ENCODE results near the gene ATP1A3. TPM values are rescaled to one million over a fixed set of nuclear protein-coding genes. Genes with fewer than 3 reads are reported as not detected.

Gene ATP1A3
- total and polyA plus RNA-seq, 11 donors, result 48.3 to 414 (median 226) TPM

DNA sequence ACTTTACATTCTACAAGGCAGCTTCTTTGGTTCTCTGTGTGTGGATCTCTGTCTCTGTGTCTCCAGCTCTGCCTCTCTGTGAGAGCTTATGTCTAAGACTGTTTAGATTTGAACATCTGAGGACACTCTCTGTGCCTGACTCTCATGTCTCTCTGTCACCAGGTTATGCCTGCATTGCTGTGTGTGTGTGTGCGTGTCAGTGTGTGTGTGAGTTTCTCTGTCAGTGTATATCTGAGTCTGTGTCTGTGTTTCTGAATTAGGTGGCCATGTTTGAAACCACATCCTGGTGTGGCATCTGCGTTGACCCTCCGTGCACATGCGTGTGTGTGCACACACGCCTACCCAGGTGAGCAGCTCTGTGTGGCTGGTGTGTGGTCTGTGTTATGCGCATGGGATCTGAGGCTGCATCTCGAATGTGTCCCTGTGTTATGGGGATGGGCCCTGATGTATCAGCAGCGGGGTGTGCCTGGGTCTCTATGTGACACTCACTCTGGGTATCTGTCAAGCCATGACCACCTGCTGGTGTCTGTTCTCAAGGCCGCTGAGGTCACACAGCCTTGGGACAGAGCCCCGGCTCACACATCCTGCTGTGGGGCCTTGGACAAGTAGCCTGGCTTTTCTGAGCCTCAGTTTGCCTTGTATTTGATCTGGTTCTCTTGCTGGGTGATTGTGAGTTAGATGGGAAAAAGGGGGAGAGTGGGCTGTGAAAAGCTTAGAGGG, 6.7 kb downstream of the ATP1A3 start:
- 81 to 87% (median 85%) methylated on average over 9 to 10 of the region's 10 CpGs for WGBS, 4 donors
- DNase-seq (no peak), ATAC-seq (no peak)
- Histone ChIP-seq H3K27ac (no peak overlapping the region), H3K36me3 (peaks cover 0 to 64% (median 9%) of the 10 kb centered on the region in 9 donors), H3K4me3 (no peak overlapping the region), H3K9me3 (no peaks in the 10 kb centered on the region), H3K4me1 (peaks cover 0 to 17% (median 0%) of the 10 kb centered on the region in 12 donors), H3K27me3 (peaks cover 0 to 4% (median 0%) of the 10 kb centered on the region in 9 donors)
- intact Hi-C loops (cut with DNase I), result no loop called here
- no peak for TF ChIP-seq POLR2A (IDR thresholded peaks at IDR 0.05)
- TF ChIP-seq, protein P1, sequence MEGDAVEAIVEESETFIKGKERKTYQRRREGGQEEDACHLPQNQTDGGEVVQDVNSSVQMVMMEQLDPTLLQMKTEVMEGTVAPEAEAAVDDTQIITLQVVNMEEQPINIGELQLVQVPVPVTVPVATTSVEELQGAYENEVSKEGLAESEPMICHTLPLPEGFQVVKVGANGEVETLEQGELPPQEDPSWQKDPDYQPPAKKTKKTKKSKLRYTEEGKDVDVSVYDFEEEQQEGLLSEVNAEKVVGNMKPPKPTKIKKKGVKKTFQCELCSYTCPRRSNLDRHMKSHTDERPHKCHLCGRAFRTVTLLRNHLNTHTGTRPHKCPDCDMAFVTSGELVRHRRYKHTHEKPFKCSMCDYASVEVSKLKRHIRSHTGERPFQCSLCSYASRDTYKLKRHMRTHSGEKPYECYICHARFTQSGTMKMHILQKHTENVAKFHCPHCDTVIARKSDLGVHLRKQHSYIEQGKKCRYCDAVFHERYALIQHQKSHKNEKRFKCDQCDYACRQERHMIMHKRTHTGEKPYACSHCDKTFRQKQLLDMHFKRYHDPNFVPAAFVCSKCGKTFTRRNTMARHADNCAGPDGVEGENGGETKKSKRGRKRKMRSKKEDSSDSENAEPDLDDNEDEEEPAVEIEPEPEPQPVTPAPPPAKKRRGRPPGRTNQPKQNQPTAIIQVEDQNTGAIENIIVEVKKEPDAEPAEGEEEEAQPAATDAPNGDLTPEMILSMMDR (IDR thresholded peaks at IDR 0.05), result no peak

DNA sequence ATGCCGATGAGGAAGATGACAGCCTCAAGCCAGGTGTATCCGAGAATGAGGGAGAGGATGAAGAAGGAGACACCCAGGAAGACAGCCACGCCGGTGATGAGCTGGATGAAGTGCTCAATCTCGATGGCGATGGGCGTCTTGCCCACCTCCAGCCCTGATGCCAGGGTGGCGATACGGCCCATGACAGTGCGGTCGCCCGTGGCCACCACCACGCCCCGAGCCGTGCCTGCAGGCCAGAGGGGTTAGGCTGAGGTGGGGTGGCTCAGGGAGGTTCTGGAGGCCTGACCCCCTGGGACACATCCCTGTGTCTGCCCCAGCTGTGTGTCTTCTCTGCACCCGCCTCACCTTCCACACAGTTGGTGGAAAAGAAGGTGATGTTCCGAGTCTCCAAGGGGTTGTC, 9.1 kb downstream of the ATP1A3 start:
- ATAC-seq (peak in 1 of 4 donors; percentile 11), DNase-seq (no peak)
- peaks cover 0 to 83% (median 9%) of the 10 kb centered on the region in 9 donors for H3K36me3 ChIP-seq
- H3K9me3 ChIP-seq, result no peaks in the 10 kb centered on the region
- intact Hi-C loops (cut with DNase I), result no loop called here
- H3K4me3 ChIP-seq, result no peak overlapping the region
- no peaks in the 10 kb centered on the region for H3K4me1 ChIP-seq
- no peaks in the 10 kb centered on the region for H3K27me3 ChIP-seq
- TF ChIP-seq, protein P1 (IDR thresholded peaks at IDR 0.05), result no peak
- 82 to 88% (median 86%) methylated on average over 12 to 17 of the region's 17 CpGs for WGBS, 4 donors
- H3K27ac ChIP-seq, result no peak overlapping the region

DNA sequence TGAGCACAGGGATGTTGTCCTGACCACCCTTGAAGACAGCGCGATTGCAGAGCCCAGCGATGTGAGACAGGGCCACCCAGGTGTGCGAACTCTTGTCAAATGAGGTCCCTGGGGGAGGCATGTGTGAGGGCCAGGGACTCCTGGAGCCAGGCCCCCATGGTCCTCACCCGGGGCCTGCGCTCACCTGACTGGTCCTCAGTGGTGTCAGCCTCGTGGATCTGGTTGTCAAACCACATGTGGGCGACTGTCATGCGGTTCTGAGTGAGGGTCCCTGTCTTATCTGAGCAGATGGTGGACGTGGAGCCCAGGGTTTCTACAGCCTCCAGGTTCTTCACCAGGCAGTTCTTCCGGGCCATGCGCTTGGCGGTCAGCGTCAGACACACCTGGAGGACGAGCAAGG, 12.3 kb downstream of the ATP1A3 start:
- DNase-seq (no peak), ATAC-seq (peak in 1 of 4 donors; percentile 1)
- H3K4me3 ChIP-seq, result no peak overlapping the region
- H3K36me3 ChIP-seq, result peaks cover 0 to 81% (median under 1%) of the 10 kb centered on the region in 9 donors
- TF ChIP-seq POLR2A (IDR thresholded peaks at IDR 0.05), result no peak
- TF ChIP-seq, protein P1 (IDR thresholded peaks at IDR 0.05), result no peak
- no peaks in the 10 kb centered on the region for H3K27me3 ChIP-seq
- peak overlapping the region in 1 of 12 donors; percentile 13 for H3K27ac ChIP-seq
- H3K4me1 ChIP-seq, result peaks cover 0 to 10% (median 0%) of the 10 kb centered on the region in 12 donors
- H3K9me3 ChIP-seq, result no peaks in the 10 kb centered on the region
- intact Hi-C loops (cut with DNase I), result no loop called here
- 81 to 87% (median 84%) methylated on average over 8 to 15 of the region's 15 CpGs for WGBS, 4 donors

DNA sequence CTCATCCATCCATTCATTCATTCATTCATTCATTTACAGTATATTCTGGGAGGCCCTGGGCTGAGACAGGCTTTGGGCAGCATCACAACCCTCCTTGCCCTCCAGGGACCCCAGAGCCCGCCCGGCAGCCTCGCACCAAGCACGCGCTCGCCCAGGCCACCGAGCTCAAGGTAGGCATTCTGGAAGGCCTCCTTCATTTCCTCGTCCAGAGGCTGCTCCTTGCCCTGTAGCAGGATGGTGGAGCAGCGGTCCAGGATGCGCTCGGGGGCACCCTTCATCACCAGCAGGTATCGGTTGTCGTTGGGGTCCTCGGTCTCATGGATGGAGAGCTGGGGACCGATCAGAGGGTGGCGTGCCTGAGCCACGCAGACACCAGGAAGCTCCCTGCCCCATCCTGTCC, 15.6 kb downstream of the ATP1A3 start:
- no peak overlapping the region for H3K4me3 ChIP-seq
- DNase-seq (no peak), ATAC-seq (no peak)
- peaks cover 0 to 80% (median 3%) of the 10 kb centered on the region in 9 donors for H3K36me3 ChIP-seq
- TF ChIP-seq, protein P1 (IDR thresholded peaks at IDR 0.05), result no peak
- TF ChIP-seq POLR2A (IDR thresholded peaks at IDR 0.05), result no peak
- H3K9me3 ChIP-seq, result no peaks in the 10 kb centered on the region
- H3K4me1 ChIP-seq, result peaks cover 0 to 12% (median 0%) of the 10 kb centered on the region in 12 donors
- H3K27ac ChIP-seq, result peak overlapping the region in 2 of 12 donors; percentile 67 to 80
- 84 to 85% (median 85%) methylated on average over 16 to 17 of the region's 17 CpGs for WGBS, 4 donors
- H3K27me3 ChIP-seq, result no peaks in the 10 kb centered on the region
- intact Hi-C loops (cut with DNase I), result no loop called here

Measured in heart left ventricle (tissue), 16 donors.